CD8-positive, alpha-beta memory T cell (primary cell): ENCODE measurements around the gene COL2A1. TPM values are rescaled to one million over a fixed set of nuclear protein-coding genes. Genes with fewer than 3 reads are reported as not detected.
A peak's percentile ranks its signal among the peaks of the same experiment; 100 is the strongest.

Experiments
- CTCF ChIA-PET: fragments of 350-600 bp; sonication (Branson Sonifier 250); formaldehyde crosslinking; loops from one replicate; lab custom pipeline; 2021; ENCODE audit warnings: antibody characterized with exemption; lab: Charles Lee
- POLR2A ChIA-PET: fragments of 350-600 bp; sonication (Branson Sonifier 250); formaldehyde crosslinking; loops from one replicate; lab custom pipeline; 2021; ENCODE audit warnings: antibody characterized with exemption; lab: Charles Lee
- DNase-seq, 5 donors: peaks; one replicate each; pipeline versions ENCODE4 v3.0.0 to v3.0.0-alpha.2; 2020 to 2022; ENCODE audit warnings: mixed read lengths in 1 of 5
- H3K27ac ChIP-seq: one replicate; pipeline ENCODE4 v1.7.0; 2013; ENCODE audit warnings: low read depth, mild to moderate bottlenecking, low read length, moderate library complexity
- H3K27me3 ChIP-seq: 2 replicates; pipeline ENCODE4 v1.7.0; 2013; ENCODE audit warnings: low read length, mild to moderate bottlenecking; ENCODE audit not compliant: insufficient read depth, poor library complexity, severe bottlenecking
- H3K36me3 ChIP-seq: 2 replicates; pipeline ENCODE4 v1.7.0; 2013; ENCODE audit warnings: mild to moderate bottlenecking, low read length, moderate library complexity; ENCODE audit not compliant: insufficient read depth
- H3K4me1 ChIP-seq: 2 replicates; pipeline ENCODE4 v1.7.0; 2013; ENCODE audit warnings: mild to moderate bottlenecking, low read length, moderate library complexity; ENCODE audit not compliant: insufficient read depth
- H3K4me3 ChIP-seq: 2 replicates; pipeline ENCODE4 v1.7.0; 2013; ENCODE audit warnings: mild to moderate bottlenecking, low read length
- H3K9me3 ChIP-seq: 2 replicates; pipeline ENCODE4 v1.7.0; 2013; ENCODE audit warnings: mild to moderate bottlenecking, low read length
- H3K27ac Mint-ChIP-seq, 8 donors: one replicate each; pipeline ENCODE4 v1.8.0; 2020 to 2021; ENCODE audit warnings: mixed read lengths in 8 of 8, mild to moderate bottlenecking in 6 of 8, inconsistent platforms in 3 of 8, moderate library complexity in 3 of 8
- H3K27me3 Mint-ChIP-seq, 2 donors: one replicate each; pipeline ENCODE4 v1.8.0; 2020 to 2021; ENCODE audit warnings: mixed read lengths in 2 of 2, mild to moderate bottlenecking in 1 of 2, moderate library complexity in 1 of 2
- H3K36me3 Mint-ChIP-seq, 3 donors: one replicate each; pipeline ENCODE4 v1.8.0; 2020 to 2021; ENCODE audit warnings: mixed read lengths in 3 of 3, inconsistent platforms in 1 of 3, mild to moderate bottlenecking in 1 of 3
- H3K4me1 Mint-ChIP-seq, 3 donors: one replicate each; pipeline ENCODE4 v1.8.0; 2020 to 2021; ENCODE audit warnings: mixed read lengths in 3 of 3, inconsistent platforms in 1 of 3, mild to moderate bottlenecking in 1 of 3
- H3K4me3 Mint-ChIP-seq, 7 donors: one replicate each; pipeline ENCODE4 v1.8.0; 2020 to 2021; ENCODE audit warnings: mixed read lengths in 7 of 7, mild to moderate bottlenecking in 6 of 7, moderate library complexity in 4 of 7, inconsistent platforms in 2 of 7
- H3K9me3 Mint-ChIP-seq, 5 donors: one replicate each; pipeline ENCODE4 v1.8.0; 2020 to 2022; ENCODE audit warnings: mixed read lengths in 5 of 5, mild to moderate bottlenecking in 3 of 5, moderate library complexity in 2 of 5, inconsistent platforms in 1 of 5
- polyA plus RNA-seq: library from polyadenylated mRNA; unstranded; fragments of 300-500 nt; fragmentation: Illumina TruSeq; gene quantifications from one replicate; pipeline ENCODE4 v1.2.3, GENCODE V29; 2021
- total RNA-seq, 2 experiments: library from RNA; stranded (reverse); gene quantifications; one replicate each; pipeline ENCODE4 v1.2.3, GENCODE V29; 2021

COL2A1 gene
- total and polyA plus RNA-seq, 3 experiments from 2014 or later = not detected

- Mint-ChIP-seq H3K27me3 (peaks cover 18 to 55% of the 10 kb centered on the region in 2 donors), H3K27ac (no peak overlapping the region), H3K4me3 (no peak overlapping the region), H3K9me3 (no peaks in the 10 kb centered on the region), H3K36me3 (no peaks in the 10 kb centered on the region), H3K4me1 (no peaks in the 10 kb centered on the region)
- ChIA-PET CTCF (no interaction called here), POLR2A (no interaction called here)
- H3K9me3 ChIP-seq = no peaks in the 10 kb centered on the region
- no peaks in the 10 kb centered on the region for H3K36me3 ChIP-seq
- DNase-seq = no peak
- no peak overlapping the region for H3K27ac ChIP-seq
- no peak overlapping the region for H3K4me3 ChIP-seq
- no peaks in the 10 kb centered on the region for H3K27me3 ChIP-seq
- no peaks in the 10 kb centered on the region for H3K4me1 ChIP-seq
Measured at GRCh38 chr12:48021485-48022179, 17.4 kb upstream of the COL2A1 start.

- H3K27me3 Mint-ChIP-seq = peaks cover 18 to 58% of the 10 kb centered on the region in 2 donors
- H3K27ac ChIP-seq = no peak overlapping the region
- no peak for DNase-seq
- no peaks in the 10 kb centered on the region for H3K9me3 Mint-ChIP-seq
- H3K36me3 Mint-ChIP-seq = no peaks in the 10 kb centered on the region
- no peaks in the 10 kb centered on the region for H3K4me1 ChIP-seq
- H3K27ac Mint-ChIP-seq = no peak overlapping the region
- ChIA-PET CTCF (no interaction called here), POLR2A (no interaction called here)
- H3K4me1 Mint-ChIP-seq = no peaks in the 10 kb centered on the region
- H3K4me3 ChIP-seq = no peak overlapping the region
- no peaks in the 10 kb centered on the region for H3K36me3 ChIP-seq
- peaks cover 6% of the 10 kb centered on the region for H3K27me3 ChIP-seq
- no peak overlapping the region for H3K4me3 Mint-ChIP-seq
- no peaks in the 10 kb centered on the region for H3K9me3 ChIP-seq
Measured at GRCh38 chr12:48019639-48020265, 15.5 kb upstream of the COL2A1 start.

GRCh38 chr12:48018618-48018995, 14.3 kb upstream of the COL2A1 start:
- Histone ChIP-seq H3K4me3 (no peak overlapping the region), H3K9me3 (no peaks in the 10 kb centered on the region), H3K36me3 (no peaks in the 10 kb centered on the region), H3K4me1 (no peaks in the 10 kb centered on the region), H3K27me3 (peaks cover 6% of the 10 kb centered on the region), H3K27ac (no peak overlapping the region)
- DNase-seq = no peak
- Mint-ChIP-seq H3K9me3 (no peaks in the 10 kb centered on the region), H3K27ac (no peak overlapping the region), H3K36me3 (no peaks in the 10 kb centered on the region), H3K27me3 (peaks cover 17 to 64% of the 10 kb centered on the region in 2 donors), H3K4me3 (no peak overlapping the region), H3K4me1 (no peaks in the 10 kb centered on the region)
- ChIA-PET CTCF (no interaction called here), POLR2A (interaction anchor here (0.6 kb wide), 1 partner anchor 179 kb away, joined by 3 read pairs; no protein-coding TSS in a partner anchor)

- no peaks in the 10 kb centered on the region for H3K9me3 Mint-ChIP-seq
- POLR2A ChIA-PET = no interaction called here
Measured at GRCh38 chr12:48017921-48018617, 13.8 kb upstream of the COL2A1 start.

GRCh38 chr12:48017496-48017895, 13.2 kb upstream of the COL2A1 start:
- H3K9me3 ChIP-seq = no peaks in the 10 kb centered on the region
- H3K27ac ChIP-seq = no peak overlapping the region
- no peak overlapping the region for H3K4me3 Mint-ChIP-seq
- no peak overlapping the region for H3K4me3 ChIP-seq
- no peaks in the 10 kb centered on the region for H3K4me1 ChIP-seq
- no peaks in the 10 kb centered on the region for H3K9me3 Mint-ChIP-seq
- ChIA-PET POLR2A (no interaction called here), CTCF (interaction anchor here (1.1 kb wide), 1 partner anchor 15 kb away, joined by 3 read pairs; no protein-coding TSS in a partner anchor)
- no peaks in the 10 kb centered on the region for H3K36me3 ChIP-seq
- H3K27me3 ChIP-seq = peaks cover 6% of the 10 kb centered on the region
- H3K27me3 Mint-ChIP-seq = peaks cover 9 to 63% of the 10 kb centered on the region in 2 donors
- H3K36me3 Mint-ChIP-seq = no peaks in the 10 kb centered on the region
- no peaks in the 10 kb centered on the region for H3K4me1 Mint-ChIP-seq
- DNase-seq = no peak
- no peak overlapping the region for H3K27ac Mint-ChIP-seq

More at GRCh38 chr12:48017921-48018617, 13.8 kb upstream of the COL2A1 start:
- Histone ChIP-seq H3K27ac (no peak overlapping the region), H3K27me3 (peaks cover 6% of the 10 kb centered on the region), H3K9me3 (no peaks in the 10 kb centered on the region), H3K4me3 (no peak overlapping the region), H3K4me1 (no peaks in the 10 kb centered on the region), H3K36me3 (no peaks in the 10 kb centered on the region)
- no peak for DNase-seq
- Mint-ChIP-seq H3K4me1 (no peaks in the 10 kb centered on the region), H3K4me3 (no peak overlapping the region), H3K27ac (no peak overlapping the region), H3K36me3 (no peaks in the 10 kb centered on the region), H3K27me3 (peaks cover 14 to 62% of the 10 kb centered on the region in 2 donors)
- CTCF ChIA-PET = interaction anchor here (1.1 kb wide), 1 partner anchor 16 kb away, joined by 3 read pairs; no protein-coding TSS in a partner anchor

- no peaks in the 10 kb centered on the region for H3K36me3 ChIP-seq
- Mint-ChIP-seq H3K4me1 (no peaks in the 10 kb centered on the region), H3K4me3 (no peak overlapping the region), H3K9me3 (no peaks in the 10 kb centered on the region), H3K27me3 (peaks cover 8 to 60% of the 10 kb centered on the region in 2 donors), H3K27ac (no peak overlapping the region), H3K36me3 (no peaks in the 10 kb centered on the region)
- DNase-seq = no peak
- CTCF ChIA-PET = interaction anchor here (1.1 kb wide), 1 partner anchor 14 kb away, joined by 3 read pairs; no protein-coding TSS in a partner anchor
- no peak overlapping the region for H3K27ac ChIP-seq
- H3K4me3 ChIP-seq = no peak overlapping the region
- H3K4me1 ChIP-seq = no peaks in the 10 kb centered on the region
- peaks cover 6% of the 10 kb centered on the region for H3K27me3 ChIP-seq
- POLR2A ChIA-PET = no interaction called here
- H3K9me3 ChIP-seq = no peaks in the 10 kb centered on the region
Measured at GRCh38 chr12:48016373-48017020, 12.2 kb upstream of the COL2A1 start.

- Histone ChIP-seq H3K27ac (no peak overlapping the region), H3K27me3 (peaks cover 8% of the 10 kb centered on the region), H3K9me3 (no peaks in the 10 kb centered on the region), H3K36me3 (no peaks in the 10 kb centered on the region), H3K4me1 (no peaks in the 10 kb centered on the region), H3K4me3 (no peak overlapping the region)
- CTCF ChIA-PET = no interaction called here
- Mint-ChIP-seq H3K4me1 (no peaks in the 10 kb centered on the region), H3K27ac (peak overlapping the region in 1 of 8 donors; percentile 55), H3K36me3 (no peaks in the 10 kb centered on the region), H3K9me3 (no peaks in the 10 kb centered on the region), H3K27me3 (peaks cover 9 to 62% of the 10 kb centered on the region in 2 donors), H3K4me3 (no peak overlapping the region)
- POLR2A ChIA-PET = no interaction called here
- DNase-seq = no peak
Measured at GRCh38 chr12:48015954-48016353, 11.7 kb upstream of the COL2A1 start.
